SW 1271 (cell line): ENCODE measurements around the gene PRKCG.

ENCODE experiments used
- DNase-seq, 2 experiments: peaks; one replicate each; lab custom pipeline; 2025; lab: John Stamatoyannopoulos, UW

PRKCG gene

DNA sequence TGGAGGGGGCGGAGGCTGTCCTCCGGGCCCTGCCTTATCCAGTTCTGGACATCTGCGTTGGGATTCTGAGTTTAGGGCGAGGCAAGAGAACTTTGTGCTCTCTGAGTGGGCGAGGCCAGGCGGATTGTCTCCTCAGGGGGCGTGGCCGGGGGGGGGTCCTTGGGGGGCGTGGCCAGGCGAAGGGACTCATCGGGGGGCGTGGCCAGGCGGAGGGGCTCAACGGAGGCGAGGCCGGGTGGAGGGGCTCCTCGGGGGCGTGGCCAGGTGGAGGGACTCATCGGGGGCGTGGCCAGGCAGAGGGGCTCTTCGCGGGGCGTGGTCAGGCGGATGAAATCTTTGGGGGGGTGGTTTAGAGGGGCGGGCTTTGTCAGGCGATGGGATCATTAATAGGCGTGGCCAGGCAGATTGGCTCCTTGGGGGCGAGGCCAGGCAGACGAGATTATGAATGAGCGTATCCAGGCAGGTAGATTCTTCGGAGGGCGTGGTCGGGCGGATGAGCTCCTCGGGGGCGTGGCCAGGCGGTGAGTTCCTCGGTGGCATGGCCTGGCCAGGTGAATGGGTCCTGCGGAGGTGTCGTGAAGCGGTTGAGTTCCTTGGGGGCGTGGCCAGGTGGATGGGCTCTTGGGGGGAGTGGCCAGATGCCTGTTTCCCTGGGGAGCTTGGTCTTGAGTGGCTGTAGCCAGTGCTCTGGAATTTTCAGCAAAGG lies 16.8 kb downstream of the PRKCG start:
- no peak for DNase-seq

- no peak for DNase-seq
These were observed 18.3 kb downstream of the PRKCG start for GRCh38 chr19:53900191-53900860.

DNA sequence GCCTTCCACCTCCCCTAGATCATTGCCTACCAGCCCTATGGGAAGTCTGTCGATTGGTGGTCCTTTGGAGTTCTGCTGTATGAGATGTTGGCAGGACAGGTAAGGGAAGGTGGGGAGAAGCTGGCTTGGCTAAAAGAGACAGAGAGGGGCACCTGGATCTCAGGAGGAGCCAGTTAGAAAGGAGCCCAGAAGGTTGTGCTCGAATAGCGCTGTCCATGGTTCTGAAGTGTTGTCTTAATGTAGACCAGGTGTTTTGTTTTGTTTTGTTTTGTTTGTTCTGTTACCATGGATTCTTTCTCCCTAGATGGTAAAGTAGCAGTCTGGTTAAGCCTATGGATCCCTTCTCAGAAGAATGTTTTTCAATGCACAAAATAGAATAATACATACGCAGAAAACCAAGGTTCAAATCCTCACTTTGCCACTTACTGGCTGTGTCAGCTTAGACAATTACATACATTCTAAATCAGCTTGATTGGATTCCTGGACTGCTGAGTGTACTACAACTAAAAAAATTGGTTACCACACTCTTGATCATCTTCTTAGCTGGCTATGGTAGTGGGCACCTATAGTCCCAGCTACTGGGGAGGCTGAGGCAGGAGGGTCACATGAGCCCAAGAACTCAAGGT lies 21.2 kb downstream of the PRKCG start:
- peak in 1 of 2 experiments; percentile 16 for DNase-seq

DNA sequence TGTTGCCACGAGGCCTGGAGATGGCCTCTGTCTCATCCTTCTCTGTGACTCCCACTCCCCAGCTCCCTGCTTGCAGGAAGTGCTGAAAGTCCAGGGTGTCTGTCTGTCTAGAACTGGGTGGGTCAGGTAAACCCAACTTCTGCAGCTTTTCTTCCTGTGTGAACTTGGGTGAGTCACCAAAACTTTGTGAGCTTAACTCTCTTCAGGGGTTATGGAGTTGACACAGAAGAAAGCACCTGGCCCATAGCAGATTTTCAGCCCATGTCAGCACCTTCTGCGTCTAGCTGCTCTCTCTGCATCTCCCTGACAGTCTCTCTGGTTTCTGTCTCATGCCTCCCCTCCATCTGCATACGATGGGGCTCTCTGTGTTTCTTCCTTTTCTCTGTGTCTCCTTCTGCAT lies 22.9 kb downstream of the PRKCG start:
- no peak for DNase-seq

DNA sequence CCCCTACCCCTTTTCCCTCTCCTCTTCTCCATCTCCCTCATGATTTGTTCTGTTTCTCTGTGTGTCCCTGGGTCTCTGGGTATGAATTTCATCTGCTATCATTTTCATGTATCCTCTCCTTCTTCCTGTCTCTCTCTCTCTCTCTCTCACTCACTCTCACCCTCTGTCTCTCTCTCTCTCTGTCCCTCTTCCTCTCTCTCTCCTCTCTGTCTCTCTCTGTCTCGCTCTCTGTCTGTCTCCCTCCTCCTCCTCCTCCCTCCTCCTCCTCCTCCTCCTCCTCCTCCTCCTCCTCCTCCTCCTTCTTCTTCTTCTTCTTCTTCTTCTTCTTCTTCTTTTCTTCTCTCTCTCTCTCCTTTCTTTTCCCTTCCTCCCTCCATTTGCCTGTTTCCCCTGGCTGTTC lies 23.8 kb downstream of the PRKCG start:
- DNase-seq = no peak

DNA sequence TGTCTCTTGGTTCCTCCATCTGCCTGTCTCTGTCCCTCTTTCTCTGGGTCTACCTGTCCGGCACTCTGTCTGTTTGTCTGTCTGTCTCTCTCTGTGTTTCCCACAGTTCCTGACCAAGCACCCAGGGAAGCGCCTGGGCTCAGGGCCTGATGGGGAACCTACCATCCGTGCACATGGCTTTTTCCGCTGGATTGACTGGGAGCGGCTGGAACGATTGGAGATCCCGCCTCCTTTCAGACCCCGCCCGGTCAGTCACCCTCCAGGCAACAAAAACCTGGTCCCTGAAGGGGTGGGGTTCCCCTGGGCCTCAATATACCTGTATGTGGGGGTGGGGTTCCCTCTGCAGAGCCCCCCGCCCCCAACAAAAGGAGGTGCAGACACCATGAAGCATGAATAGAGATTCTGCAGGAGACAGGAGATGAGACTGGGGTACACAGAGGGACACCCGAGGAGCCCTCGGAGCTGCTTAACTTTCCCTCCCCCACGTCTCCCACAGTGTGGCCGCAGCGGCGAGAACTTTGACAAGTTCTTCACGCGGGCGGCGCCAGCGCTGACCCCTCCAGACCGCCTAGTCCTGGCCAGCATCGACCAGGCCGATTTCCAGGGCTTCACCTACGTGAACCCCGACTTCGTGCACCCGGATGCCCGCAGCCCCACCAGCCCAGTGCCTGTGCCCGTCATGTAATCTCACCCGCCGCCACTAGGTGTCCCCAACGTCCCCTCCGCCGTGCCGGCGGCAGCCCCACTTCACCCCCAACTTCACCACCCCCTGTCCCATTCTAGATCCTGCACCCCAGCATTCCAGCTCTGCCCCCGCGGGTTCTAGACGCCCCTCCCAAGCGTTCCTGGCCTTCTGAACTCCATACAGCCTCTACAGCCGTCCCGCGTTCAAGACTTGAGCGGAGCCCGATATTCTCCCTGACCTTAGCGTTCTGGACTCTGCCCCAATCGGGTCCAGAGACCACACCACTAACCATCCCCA lies 24.5 kb downstream of the PRKCG start:
- DNase-seq = peak in 1 of 2 experiments; percentile 19

DNA sequence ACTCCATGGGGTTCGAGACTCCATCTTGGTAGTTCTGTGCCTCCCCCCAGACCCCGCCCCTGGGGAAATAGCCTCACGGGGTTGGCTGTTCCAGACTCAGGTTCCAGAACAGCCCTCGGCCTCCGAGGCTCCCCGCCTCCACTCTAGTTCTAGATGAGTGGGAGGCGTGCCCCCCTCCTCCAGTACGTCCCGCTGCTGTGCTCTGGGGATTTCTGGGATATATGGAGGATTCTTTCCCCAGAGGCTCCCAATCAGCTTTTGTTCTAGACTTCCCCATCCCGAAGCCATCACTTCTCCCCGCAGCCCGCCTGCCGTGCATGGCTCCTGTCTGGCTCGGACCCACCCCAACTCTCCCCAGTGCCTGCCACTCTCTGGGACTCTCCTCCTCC lies 25.2 kb downstream of the PRKCG start:
- no peak for DNase-seq

GRCh38 chr19:53907690-53908089 lies 25.7 kb downstream of the PRKCG start:
- DNase-seq = no peak

DNA sequence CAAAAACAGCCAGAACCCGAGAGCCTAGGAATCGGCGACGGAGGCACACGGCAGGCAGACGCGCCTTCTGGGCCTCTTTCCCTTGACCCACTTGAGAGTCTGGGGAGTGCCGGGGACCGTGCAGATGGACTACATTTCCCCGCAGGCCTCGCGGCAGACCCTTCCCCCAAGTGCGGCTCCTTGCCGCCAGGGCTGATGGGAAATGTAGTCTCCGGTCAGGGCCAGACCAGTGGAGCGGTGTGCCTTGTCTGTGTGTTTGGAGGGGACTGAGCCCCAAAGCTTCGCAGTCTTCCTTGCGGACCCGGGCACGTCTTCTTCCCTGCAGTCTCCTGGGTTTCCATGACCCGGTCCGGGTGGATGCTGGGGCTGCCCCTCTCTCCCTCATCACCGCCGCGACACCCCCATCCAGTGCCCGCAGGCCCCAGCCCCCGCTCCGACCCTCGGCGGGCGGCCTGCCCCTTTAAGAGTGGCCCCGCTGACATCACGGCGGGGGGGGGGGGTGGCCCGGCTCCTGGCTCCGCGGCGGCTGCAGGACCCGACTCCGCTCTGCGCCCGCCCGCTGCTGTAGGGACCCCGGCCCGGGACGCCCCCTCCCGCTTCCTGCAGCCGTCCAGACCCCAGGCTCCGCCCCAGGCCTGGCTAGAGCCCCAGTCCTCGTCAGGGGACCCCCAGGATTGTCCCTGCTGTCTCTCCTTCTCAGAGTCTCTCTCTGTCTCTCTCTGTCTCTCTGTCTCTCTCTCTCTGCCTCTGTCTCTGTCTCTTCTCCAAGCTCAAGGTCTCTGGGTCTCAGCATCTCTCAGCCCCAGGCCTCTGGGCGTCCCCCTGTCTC lies 26.3 kb downstream of the PRKCG start:
- peak in 1 of 2 experiments; percentile 32 for DNase-seq

- DNase-seq = no peak
These were observed 27.0 kb downstream of the PRKCG start, which contains the start of gene CACNG7 for GRCh38 chr19:53908935-53909415. Gene CACNG7 (plus strand): TSS chr19:53909278. CDS start chr19:53912832, 3,554 bp downstream.

DNA sequence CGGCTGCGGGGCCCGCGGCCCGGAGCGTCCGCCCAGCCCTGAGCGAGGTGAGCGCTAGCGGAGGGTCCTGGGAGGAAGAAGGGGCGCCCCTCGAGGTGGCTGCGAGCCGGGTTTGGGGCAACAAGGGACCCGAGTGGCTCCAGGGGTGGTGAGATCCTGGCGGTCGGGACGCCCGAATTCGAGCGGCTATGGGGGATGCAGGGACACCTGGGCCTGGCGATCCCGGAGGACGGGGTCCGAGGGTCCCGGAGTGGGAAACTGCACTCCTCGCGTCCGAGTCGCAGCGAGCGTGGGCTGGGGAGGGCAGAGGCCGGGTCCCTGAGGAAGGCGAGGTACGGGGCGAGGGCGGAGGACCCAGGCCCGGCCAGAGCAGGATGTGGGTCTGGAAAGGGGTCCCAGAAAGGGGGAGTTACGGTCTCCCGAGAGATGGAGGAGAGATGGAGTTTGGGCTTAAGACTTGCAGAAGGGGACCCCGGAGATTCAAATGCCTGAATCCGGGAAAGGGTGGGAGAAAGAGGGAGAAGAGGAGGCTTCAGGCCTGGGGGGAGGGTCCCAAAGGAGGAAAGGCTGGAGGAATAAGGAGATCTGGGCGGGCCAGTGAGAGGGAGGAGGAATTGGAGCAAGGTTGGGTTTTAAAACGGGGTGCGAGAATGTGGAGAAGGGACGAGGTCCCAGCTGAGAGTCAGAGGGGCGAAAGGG lies 27.6 kb downstream of the PRKCG start:
- no peak for DNase-seq

DNA sequence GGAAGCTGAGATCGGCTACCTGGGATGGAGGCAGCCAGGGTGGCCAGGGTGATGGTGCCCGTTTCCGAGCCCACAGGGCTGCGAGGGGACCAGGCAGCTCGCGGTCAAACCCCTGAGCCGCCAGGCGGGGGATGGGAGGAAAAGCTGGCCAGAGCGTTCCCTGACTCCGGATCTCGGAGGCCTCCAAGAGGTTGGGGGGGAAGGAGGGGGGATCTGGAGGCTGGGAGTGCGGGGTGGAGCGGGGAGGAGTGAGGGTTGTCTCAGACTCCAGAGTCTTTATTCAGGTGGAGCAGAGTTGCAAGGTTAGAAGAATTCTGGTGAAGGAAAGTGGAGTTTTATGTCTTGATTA lies 28.1 kb downstream of the PRKCG start:
- DNase-seq = no peak

- DNase-seq = no peak
These were observed 30.7 kb downstream of the PRKCG start for GRCh38 chr19:53912653-53913052.

GRCh38 chr19:53915000-53915399 lies 33.0 kb downstream of the PRKCG start:
- no peak for DNase-seq

DNA sequence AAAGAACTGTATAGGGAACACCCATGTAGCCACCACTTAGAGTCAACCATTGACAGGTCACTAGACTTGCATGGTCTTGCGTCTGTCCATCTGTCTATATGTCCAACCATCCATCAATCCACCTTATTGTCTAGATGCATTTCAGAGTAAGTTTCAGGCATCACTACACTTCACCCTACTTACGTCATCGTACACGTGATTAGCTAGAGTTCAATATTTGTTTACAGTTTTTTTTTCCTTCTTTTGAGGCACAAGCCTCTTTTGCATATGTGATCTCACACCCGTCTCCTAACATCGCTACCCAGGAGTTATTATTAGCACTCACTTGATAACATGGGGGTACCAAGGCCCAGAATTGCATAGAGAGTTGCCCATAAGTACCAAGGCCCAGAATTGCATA lies 34.0 kb downstream of the PRKCG start:
- no peak for DNase-seq

GRCh38 chr19:53917356-53917755 lies 35.4 kb downstream of the PRKCG start:
- no peak for DNase-seq

DNA sequence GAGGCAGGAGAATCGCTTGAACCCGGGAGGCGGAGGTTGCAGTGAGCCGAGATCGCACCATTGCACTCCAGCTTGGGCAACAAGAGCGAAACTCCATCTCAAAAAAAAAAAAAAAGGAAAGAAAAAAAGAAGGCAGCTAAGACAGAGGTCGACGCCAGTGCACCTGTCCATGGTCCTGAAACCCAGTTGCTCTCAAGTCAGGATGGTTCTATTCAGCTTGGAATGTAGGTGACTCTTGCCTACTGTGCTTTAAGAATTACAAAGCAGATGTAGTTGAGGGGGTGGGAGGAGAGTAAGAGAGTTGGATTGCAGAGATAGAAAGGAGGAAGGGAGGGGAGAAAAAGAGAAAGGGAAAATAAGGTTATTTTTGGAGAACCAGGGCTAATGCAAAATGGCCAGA lies 45.7 kb downstream of the PRKCG start:
- DNase-seq = no peak

GRCh38 chr19:53936029-53936428 lies 54.0 kb downstream of the PRKCG start:
- DNase-seq = no peak

- no peak for DNase-seq
These were observed 60.2 kb downstream of the PRKCG start for GRCh38 chr19:53942001-53942786.

- DNase-seq = no peak
These were observed 62.4 kb downstream of the PRKCG start for GRCh38 chr19:53944416-53944815.
